Vagina (tissue), 2 donors: Measurements from ENCODE around the gene SCLT1.

Source experiments
- POLR2AphosphoS5 ChIP-seq, 2 donors: sonication (generic); formaldehyde crosslinking; IDR thresholded peaks; one replicate each; pipeline ENCODE4 v1.9.0; 2017; ENCODE audit warnings: antibody characterized with exemption in 2 of 2, mild to moderate bottlenecking in 2 of 2, low read depth in 1 of 2; ENCODE audit not compliant: insufficient read depth in 1 of 2
- TF ChIP-seq, protein P1 (sequence below), 3 experiments: fragments of 450-650 bp in 2 of 3; fragments of 200-600 bp in 1 of 3; sonication (generic) in 1 of 3; IDR thresholded peaks; one replicate each; pipeline ENCODE4 v1.5.1; 2017 to 2019; ENCODE audit warnings: antibody characterized with exemption in 3 of 3, mild to moderate bottlenecking in 2 of 3, moderate library complexity in 2 of 3

DNA sequence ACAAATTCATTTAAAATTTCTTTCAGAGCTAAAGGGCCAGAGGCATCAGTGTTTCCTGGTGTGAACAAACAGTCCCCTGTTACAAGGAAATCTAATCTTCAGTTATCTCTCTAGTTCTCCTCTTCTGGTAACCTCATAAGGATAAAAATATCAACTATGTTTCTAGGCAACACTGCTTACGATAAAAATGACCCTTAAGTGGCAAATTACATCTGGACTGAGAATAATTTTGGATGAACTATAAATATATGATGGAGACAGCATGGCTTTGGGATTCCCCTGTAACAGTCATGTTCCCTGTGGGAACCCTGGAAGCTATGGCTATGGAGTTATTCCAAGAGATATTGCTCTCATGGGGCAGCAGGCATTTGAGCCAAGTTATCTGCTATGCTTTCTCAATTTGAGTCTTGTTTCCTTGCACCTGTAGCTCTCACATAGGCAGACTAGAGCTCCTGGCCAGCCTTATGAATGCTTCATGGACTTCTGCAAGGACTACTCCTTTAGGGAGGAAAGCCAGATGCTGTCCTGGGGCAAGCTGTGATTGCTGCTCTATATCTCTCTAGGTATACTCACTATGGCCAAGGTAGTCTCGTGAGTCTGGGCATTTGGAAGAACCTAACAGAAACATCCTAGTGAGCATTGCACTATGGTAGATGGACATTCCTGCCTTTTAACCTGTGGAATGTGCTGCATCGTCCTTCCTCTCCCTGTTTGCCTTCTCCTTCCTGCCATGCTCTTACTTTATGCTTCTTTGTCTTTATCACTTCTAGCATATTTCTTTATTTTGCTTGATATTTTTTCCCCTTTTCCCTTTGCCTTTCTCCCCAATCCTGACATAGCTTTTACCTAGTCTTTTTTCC is 16.9 kb upstream of the SCLT1 start:
- TF ChIP-seq POLR2AphosphoS5 (IDR thresholded peaks at IDR 0.05; ENCODE audit: insufficient read depth in 1 of 2, low read depth in 1 of 2) = no peak
- TF ChIP-seq, protein P1, sequence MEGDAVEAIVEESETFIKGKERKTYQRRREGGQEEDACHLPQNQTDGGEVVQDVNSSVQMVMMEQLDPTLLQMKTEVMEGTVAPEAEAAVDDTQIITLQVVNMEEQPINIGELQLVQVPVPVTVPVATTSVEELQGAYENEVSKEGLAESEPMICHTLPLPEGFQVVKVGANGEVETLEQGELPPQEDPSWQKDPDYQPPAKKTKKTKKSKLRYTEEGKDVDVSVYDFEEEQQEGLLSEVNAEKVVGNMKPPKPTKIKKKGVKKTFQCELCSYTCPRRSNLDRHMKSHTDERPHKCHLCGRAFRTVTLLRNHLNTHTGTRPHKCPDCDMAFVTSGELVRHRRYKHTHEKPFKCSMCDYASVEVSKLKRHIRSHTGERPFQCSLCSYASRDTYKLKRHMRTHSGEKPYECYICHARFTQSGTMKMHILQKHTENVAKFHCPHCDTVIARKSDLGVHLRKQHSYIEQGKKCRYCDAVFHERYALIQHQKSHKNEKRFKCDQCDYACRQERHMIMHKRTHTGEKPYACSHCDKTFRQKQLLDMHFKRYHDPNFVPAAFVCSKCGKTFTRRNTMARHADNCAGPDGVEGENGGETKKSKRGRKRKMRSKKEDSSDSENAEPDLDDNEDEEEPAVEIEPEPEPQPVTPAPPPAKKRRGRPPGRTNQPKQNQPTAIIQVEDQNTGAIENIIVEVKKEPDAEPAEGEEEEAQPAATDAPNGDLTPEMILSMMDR (IDR thresholded peaks at IDR 0.05) = no peak
